Activated CD4-positive, alpha-beta T cell treated with anti-CD3 and anti-CD28 coated beads for 48 hours (primary cell): ENCODE measurements around the gene RICTOR.
"Not testable (repeated sequence)": the region's sequence is repeated elsewhere in the genome, so short reads cannot be mapped to it uniquely, and the experiment has no call there.

ENCODE experiments used
- DNase-seq: peaks from one replicate; pipeline ENCODE4 v3.0.0-alpha.2; 2020

Gene RICTOR

DNA sequence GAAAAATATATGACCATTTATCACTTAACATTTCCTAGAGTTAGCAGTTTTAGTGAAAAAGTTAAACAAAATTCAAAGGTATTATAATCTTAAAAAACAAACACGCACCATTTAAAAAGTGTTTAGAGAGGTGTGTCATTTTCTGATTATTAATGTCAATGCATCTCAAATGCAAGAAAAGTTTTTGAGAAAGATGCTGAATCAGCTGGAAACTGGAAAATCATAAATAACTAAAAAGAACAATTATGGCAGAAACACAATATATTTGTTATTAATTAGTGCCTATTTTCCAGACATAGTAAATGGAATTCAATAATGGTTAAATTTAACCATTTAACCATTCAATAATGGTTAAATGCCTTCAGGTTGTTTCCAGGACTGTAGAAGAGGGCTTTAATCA is 64.9 kb downstream of the RICTOR start:
- no peak for DNase-seq

- no peak for DNase-seq
These were observed 67.5 kb downstream of the RICTOR start for GRCh38 chr5:39006650-39007049.

GRCh38 chr5:39005566-39006232 is 68.5 kb downstream of the RICTOR start:
- DNase-seq: no peak

DNA sequence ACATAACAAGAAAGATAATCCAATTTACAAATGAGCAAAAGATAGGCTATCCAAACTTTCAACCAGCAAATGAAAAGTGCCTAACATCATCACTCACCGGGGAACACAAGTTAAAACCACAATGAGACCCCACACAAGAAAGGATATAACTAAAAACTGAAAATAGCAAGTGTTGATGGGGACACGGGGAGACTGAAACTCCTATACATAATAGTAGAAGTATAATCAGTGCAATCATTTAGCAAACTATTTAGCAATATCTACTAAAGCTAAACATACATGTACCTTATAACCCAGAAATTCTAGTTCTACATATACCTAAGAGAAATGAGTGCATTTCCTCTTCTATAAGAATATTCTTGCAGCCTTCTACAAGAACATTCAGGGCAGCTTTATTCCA is 72.5 kb downstream of the RICTOR start:
- DNase-seq: no peak

GRCh38 chr5:38999037-38999436 is 75.2 kb downstream of the RICTOR start:
- no peak for DNase-seq

- DNase-seq: no peak
These were observed 76.6 kb downstream of the RICTOR start for GRCh38 chr5:38997591-38997990.

GRCh38 chr5:38996123-38996522 is 78.1 kb downstream of the RICTOR start:
- no peak for DNase-seq

- peak; percentile 32 for DNase-seq
These were observed 79.8 kb downstream of the RICTOR start for GRCh38 chr5:38994324-38994927.

- DNase-seq: not testable (repeated sequence)
These were observed 84.1 kb downstream of the RICTOR start for GRCh38 chr5:38989974-38990719.

- no peak for DNase-seq
These were observed 88.2 kb downstream of the RICTOR start for GRCh38 chr5:38985909-38986452.

DNA sequence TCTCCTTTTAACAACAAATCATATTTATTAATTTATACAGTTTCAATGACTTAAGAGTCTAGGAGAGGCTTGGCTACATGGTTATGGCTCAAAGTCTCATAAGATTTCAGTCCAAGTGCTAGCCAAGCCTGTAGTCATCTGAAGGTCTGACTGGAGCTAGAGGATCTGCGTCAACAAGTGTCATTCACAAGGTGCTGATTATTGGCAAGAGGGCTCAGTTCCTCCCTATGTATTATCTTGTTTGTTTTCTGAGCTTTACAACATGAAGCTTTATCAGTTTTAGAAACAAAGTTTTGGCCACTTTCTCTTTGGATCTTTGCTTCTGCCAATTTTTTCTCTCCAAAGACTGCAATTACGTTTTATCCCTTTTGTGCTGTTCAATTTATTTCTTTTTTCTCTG is 94.7 kb downstream of the RICTOR start:
- DNase-seq: no peak

- DNase-seq: no peak
These were observed 96.2 kb downstream of the RICTOR start for GRCh38 chr5:38978036-38978435.

GRCh38 chr5:38968665-38969064 is 105.5 kb downstream of the RICTOR start:
- DNase-seq: no peak

DNA sequence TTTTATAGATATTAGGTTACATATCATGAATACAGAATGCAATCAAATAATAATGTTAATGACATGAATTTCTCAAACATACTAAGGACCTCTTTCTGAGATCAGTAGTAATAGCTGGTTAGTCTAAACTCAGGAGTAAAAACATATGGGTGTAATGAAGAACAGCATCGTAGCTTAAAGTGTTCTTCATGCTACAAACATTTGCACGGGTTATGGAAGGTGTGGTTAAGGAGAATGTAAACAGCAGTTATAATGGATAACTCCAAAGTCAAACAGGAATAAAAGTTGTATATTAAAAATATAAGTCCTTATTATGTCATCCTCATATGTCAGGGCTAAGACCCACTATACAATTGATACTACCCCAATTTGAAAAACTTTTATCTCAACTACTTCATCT is 112.5 kb downstream of the RICTOR start:
- no peak for DNase-seq

- DNase-seq: no peak
These were observed 120.7 kb downstream of the RICTOR start for GRCh38 chr5:38953426-38954012.

DNA sequence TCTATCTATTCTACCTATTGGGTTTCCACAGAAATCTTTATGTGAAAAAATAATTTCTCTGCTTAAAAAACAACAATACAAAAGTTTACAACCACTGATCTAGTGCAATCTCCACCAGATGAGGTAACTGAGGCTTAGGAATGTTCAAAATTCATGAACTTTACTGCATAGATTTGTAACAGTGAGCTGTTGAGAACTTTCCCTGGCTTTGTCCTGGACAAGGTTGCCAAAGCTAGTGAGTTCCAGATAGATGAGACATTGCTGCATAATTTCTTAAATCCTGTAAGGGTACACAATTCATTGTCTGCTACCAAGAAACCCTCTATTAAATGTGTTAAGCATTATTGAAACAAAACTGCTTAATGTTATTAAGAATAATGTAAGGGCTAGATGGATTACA is 125.7 kb downstream of the RICTOR start:
- no peak for DNase-seq

- no peak for DNase-seq
These were observed 129.9 kb downstream of the RICTOR start for GRCh38 chr5:38944282-38944681.

DNA sequence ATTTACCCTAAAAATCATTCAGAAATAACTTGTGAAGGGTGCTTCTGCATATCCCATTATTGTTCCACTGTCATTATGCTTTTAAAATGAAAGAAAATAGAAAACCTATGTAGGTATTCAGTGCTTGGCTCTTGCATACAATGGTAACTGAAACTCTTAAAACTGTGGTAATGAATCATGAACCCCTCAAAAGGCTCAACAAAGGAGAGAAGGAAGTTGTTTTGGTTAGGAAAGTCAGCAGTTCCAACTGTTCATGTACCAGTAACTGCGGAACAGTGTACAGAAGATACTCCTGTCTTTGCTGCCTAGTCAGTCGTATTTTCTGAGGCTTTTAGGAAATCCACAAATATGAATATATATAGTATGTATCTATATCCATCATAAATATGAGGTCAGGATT is 132.3 kb downstream of the RICTOR start:
- no peak for DNase-seq

- no peak for DNase-seq
These were observed 133.9 kb downstream of the RICTOR start for GRCh38 chr5:38940230-38940858.

GRCh38 chr5:38938973-38939372 is 135.2 kb downstream of the RICTOR start:
- DNase-seq: no peak

DNA sequence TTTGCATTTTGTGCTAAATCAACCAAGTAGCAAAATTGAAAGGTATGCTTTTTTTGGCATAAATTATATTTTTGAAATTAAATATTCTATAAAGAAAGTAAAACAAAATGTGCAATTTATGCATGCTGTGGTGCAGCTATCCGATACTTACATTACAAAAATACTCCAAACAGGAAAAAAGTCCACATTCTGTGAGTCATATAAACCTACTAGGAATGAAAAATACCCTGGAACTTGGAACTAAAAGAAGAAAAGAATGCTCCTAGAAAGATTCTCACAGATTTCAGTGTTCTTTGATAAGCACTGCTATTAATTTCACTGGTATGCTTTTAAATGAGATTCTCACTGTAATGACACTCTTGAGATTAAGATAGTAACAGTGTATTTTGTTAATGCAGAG is 135.8 kb downstream of the RICTOR start:
- DNase-seq: no peak

DNA sequence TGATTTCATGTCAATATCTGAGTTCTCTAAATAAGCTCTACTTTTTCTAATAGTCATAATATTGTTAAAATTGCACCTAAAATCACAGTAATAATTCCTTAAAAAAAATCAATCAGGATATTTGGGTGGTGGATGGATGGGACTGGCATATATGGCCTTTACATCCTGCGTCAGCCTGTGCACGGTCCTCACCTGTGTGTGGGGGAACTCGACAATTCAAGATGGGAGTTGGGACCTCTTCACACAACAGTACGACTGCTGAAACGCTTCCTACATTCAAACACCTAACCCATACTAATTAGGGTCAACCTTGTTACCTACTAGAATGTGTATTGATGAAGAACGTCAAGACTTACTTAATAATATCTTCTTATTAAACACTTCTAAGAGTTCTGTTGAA is 137.9 kb downstream of the RICTOR start:
- no peak for DNase-seq

DNA sequence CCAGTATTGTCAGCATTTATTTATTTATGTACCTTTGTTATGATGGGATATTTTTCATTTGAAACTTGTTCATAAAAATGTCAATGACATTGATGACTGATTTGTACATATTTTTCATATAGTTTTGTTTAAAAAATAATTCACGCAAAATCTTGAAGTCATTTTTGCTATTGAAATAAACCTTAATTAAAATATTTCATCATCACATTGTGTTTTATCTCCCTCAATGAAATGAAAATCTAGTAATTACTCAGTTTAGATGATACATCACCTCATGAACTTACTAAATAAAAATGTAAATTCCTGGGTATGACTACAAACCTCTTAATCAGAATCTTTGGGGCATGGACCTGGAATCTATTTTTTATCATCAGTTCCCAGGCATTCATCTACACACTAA is 138.8 kb downstream of the RICTOR start:
- no peak for DNase-seq
